H9 (cell line): ENCODE results near the gene DAZAP2. TPM values are rescaled to one million over a fixed set of nuclear protein-coding genes. Genes with fewer than 3 reads are reported as not detected.

Experiments used
- DNase-seq: peaks from one replicate; pipeline ENCODE4 v3.0.0-alpha.2; 2017
- H2AFZ ChIP-seq: one replicate; pipeline ENCODE4 v1.6.1; 2013; ENCODE audit warnings: mild to moderate bottlenecking, low read length, control low read depth, moderate library complexity
- H2AK5ac ChIP-seq: 2 replicates; pipeline ENCODE4 v1.6.1; 2013; ENCODE audit warnings: low read length, control low read depth, mixed read lengths; ENCODE audit not compliant: insufficient read length
- H2BK120ac ChIP-seq: one replicate; pipeline ENCODE4 v1.6.1; 2013; ENCODE audit warnings: low read depth, mild to moderate bottlenecking, low read length, control low read depth, inconsistent platforms; ENCODE audit not compliant: poor library complexity, severe bottlenecking
- H2BK12ac ChIP-seq: 2 replicates; pipeline ENCODE4 v1.6.1; 2013; ENCODE audit warnings: low read length, control low read depth, mixed read lengths, low read depth; ENCODE audit not compliant: insufficient read length
- H2BK15ac ChIP-seq: 2 replicates; pipeline ENCODE4 v1.6.1; 2013; ENCODE audit warnings: low read depth, low read length, control low read depth
- H2BK20ac ChIP-seq: one replicate; pipeline ENCODE4 v1.6.1; 2013; ENCODE audit warnings: low read depth, mild to moderate bottlenecking, low read length, control low read depth, inconsistent platforms; ENCODE audit not compliant: poor library complexity, severe bottlenecking
- H2BK5ac ChIP-seq: 2 replicates; pipeline ENCODE4 v1.6.1; 2013; ENCODE audit warnings: low read length, control low read depth, mixed read lengths; ENCODE audit not compliant: insufficient read length
- H3K14ac ChIP-seq: 2 replicates; pipeline ENCODE4 v1.6.1; 2013; ENCODE audit warnings: low read length, control low read depth; ENCODE audit not compliant: insufficient read depth
- H3K18ac ChIP-seq: 2 replicates; pipeline ENCODE4 v1.6.1; 2013; ENCODE audit warnings: low read depth, mild to moderate bottlenecking, mixed read lengths, low read length, control low read depth; ENCODE audit not compliant: insufficient read length
- H3K23ac ChIP-seq: 2 replicates; pipeline ENCODE4 v1.6.1; 2013; ENCODE audit warnings: low read length, control low read depth, mixed read lengths, low read depth; ENCODE audit not compliant: insufficient read length
- H3K23me2 ChIP-seq: 2 replicates; pipeline ENCODE4 v1.6.1; 2013; ENCODE audit warnings: low read depth, mild to moderate bottlenecking, mixed read lengths, low read length, control low read depth; ENCODE audit not compliant: insufficient read length, poor library complexity, severe bottlenecking
- H3K27ac ChIP-seq: 2 replicates; pipeline ENCODE4 v1.5.1; 2013; ENCODE audit warnings: low read length, control low read depth, mixed read lengths, low read depth; ENCODE audit not compliant: insufficient read length
- H3K27me3 ChIP-seq: 2 replicates; pipeline ENCODE4 v1.6.1; 2013; ENCODE audit warnings: low read length, control low read depth, inconsistent platforms; ENCODE audit not compliant: insufficient read depth
- H3K4ac ChIP-seq: 2 replicates; pipeline ENCODE4 v1.6.1; 2013; ENCODE audit warnings: low read depth, mild to moderate bottlenecking, control low read depth, inconsistent platforms, low read length, moderate library complexity
- H3K4me1 ChIP-seq: 2 replicates; pipeline ENCODE4 v1.6.1; 2013; ENCODE audit warnings: low read length, control low read depth, inconsistent platforms; ENCODE audit not compliant: insufficient read depth
- H3K4me2 ChIP-seq: 2 replicates; pipeline ENCODE4 v1.6.1; 2013; ENCODE audit warnings: low read length, control low read depth, mixed read lengths; ENCODE audit not compliant: insufficient read length, insufficient read depth
- H3K56ac ChIP-seq: 2 replicates; pipeline ENCODE4 v1.6.1; 2013; ENCODE audit warnings: low read depth, mild to moderate bottlenecking, mixed read lengths, low read length, control low read depth; ENCODE audit not compliant: insufficient read length
- H3K79me1 ChIP-seq: 2 replicates; pipeline ENCODE4 v1.6.1; 2013; ENCODE audit warnings: low read depth, mild to moderate bottlenecking, moderate library complexity, low read length, control low read depth, inconsistent platforms; ENCODE audit not compliant: insufficient read depth, poor library complexity, severe bottlenecking
- H3K79me2 ChIP-seq: 2 replicates; pipeline ENCODE4 v1.6.1; 2013; ENCODE audit warnings: low read length, control low read depth, inconsistent platforms; ENCODE audit not compliant: insufficient read depth
- H3K9ac ChIP-seq: 2 replicates; pipeline ENCODE4 v1.6.1; 2013; ENCODE audit warnings: low read length, control low read depth, mixed read lengths; ENCODE audit not compliant: insufficient read length; ENCODE audit errors: extremely low read depth
- H3K9me3 ChIP-seq: one replicate; pipeline ENCODE4 v1.6.1; 2013; ENCODE audit warnings: low read depth, low read length, inconsistent platforms; ENCODE audit not compliant: control insufficient read depth
- H3T11ph ChIP-seq: one replicate; pipeline ENCODE4 v1.6.1; 2013; ENCODE audit warnings: mild to moderate bottlenecking, low read length, control low read depth, inconsistent platforms
- H4K20me1 ChIP-seq: one replicate; pipeline ENCODE4 v1.6.1; 2013; ENCODE audit not compliant: control insufficient read depth, insufficient read length, insufficient read depth
- H4K5ac ChIP-seq: 2 replicates; pipeline ENCODE4 v1.6.1; 2013; ENCODE audit warnings: low read depth, mild to moderate bottlenecking, mixed read lengths, low read length, control low read depth; ENCODE audit not compliant: insufficient read length
- H4K8ac ChIP-seq: replicated peaks from 2 replicates; pipeline ENCODE4 v1.6.1; 2013; ENCODE audit warnings: low read length, control low read depth, mixed read lengths, low read depth; ENCODE audit not compliant: insufficient read length
- H4K91ac ChIP-seq: 2 replicates; pipeline ENCODE4 v1.6.1; 2013; ENCODE audit warnings: low read depth, mild to moderate bottlenecking, moderate library complexity, mixed read lengths, low read length, control low read depth; ENCODE audit not compliant: insufficient read length
- H3K27ac Mint-ChIP-seq, 3 experiments: 2 replicates in 2 of 3; 3 replicates in 1 of 3; pipeline ENCODE4 v1.8.0; 2020 to 2021; ENCODE audit warnings: mixed read lengths in 3 of 3, mild to moderate bottlenecking in 1 of 3, moderate library complexity in 1 of 3
- H3K27me3 Mint-ChIP-seq: 2 replicates; pipeline ENCODE4 v1.8.0; 2021; ENCODE audit warnings: low read depth, mild to moderate bottlenecking, moderate library complexity, mixed read lengths
- H3K36me3 Mint-ChIP-seq, 3 experiments: 2 replicates in 2 of 3; 3 replicates in 1 of 3; pipeline ENCODE4 v1.8.0; 2020 to 2021; ENCODE audit warnings: low read depth in 3 of 3, mixed read lengths in 3 of 3; ENCODE audit not compliant: insufficient read depth in 1 of 3
- H3K4me1 Mint-ChIP-seq, 2 experiments: 2 replicates each; pipeline ENCODE4 v1.8.0; 2020; ENCODE audit warnings: mixed read lengths in 2 of 2
- H3K4me3 Mint-ChIP-seq, 2 experiments: 2 replicates in 1 of 2; 3 replicates in 1 of 2; pipeline ENCODE4 v1.8.0; 2020 to 2021; ENCODE audit warnings: mild to moderate bottlenecking in 2 of 2, mixed read lengths in 2 of 2, moderate library complexity in 1 of 2
- H3K9me3 Mint-ChIP-seq, 2 experiments: 2 replicates in 1 of 2; 3 replicates in 1 of 2; pipeline ENCODE4 v1.8.0; 2020; ENCODE audit warnings: mild to moderate bottlenecking in 2 of 2, mixed read lengths in 2 of 2, moderate library complexity in 1 of 2
- WGBS: extraction: QIAGEN DNeasy Blood & Tissue Kit; methylation state at CpG from one replicate; pipeline ENCODE4 v1.1.7; 2013; ENCODE audit warnings: missing lambda C conversion rate, low lambda C conversion rate, mixed read lengths; ENCODE audit not compliant: insufficient read length; ENCODE audit errors: extremely low coverage; 5-methylcytosine and 5-hydroxymethylcytosine counted together
- long read RNA-seq: library from polyadenylated mRNA; unstranded; transcript quantifications from one replicate; pipeline ENCODE4 v2.0.0, GENCODE V29; 2020
- total RNA-seq: library from RNA; stranded (reverse); gene quantifications from 2 replicates; pipeline ENCODE4 v1.2.1, GENCODE V29; 2021
- TF ChIP-seq, protein P1 (sequence below): fragments of 200-600 bp; sonication (generic); conservative IDR thresholded peaks from 3 replicates; pipeline ENCODE4 v1.8.0; 2021; ENCODE audit warnings: antibody characterized with exemption, mild to moderate bottlenecking

DAZAP2 gene, protein sequence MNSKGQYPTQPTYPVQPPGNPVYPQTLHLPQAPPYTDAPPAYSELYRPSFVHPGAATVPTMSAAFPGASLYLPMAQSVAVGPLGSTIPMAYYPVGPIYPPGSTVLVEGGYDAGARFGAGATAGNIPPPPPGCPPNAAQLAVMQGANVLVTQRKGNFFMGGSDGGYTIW
- 23.6 and 25.8 TPM in 2 replicates for total RNA-seq
- long read RNA-seq, transcript DAZAP2-206 (2 exons, 598 nt), result minor isoform, 8 of 95 reads
- long read RNA-seq, transcript DAZAP2-201 (4 exons, 2,598 nt), result major isoform, 67 of 95 reads
- long read RNA-seq, partial matches to known transcripts, result 6 of 95 reads
- long read RNA-seq, other reads (novel, unspliced or antisense), result 11 of 95 reads

DNA sequence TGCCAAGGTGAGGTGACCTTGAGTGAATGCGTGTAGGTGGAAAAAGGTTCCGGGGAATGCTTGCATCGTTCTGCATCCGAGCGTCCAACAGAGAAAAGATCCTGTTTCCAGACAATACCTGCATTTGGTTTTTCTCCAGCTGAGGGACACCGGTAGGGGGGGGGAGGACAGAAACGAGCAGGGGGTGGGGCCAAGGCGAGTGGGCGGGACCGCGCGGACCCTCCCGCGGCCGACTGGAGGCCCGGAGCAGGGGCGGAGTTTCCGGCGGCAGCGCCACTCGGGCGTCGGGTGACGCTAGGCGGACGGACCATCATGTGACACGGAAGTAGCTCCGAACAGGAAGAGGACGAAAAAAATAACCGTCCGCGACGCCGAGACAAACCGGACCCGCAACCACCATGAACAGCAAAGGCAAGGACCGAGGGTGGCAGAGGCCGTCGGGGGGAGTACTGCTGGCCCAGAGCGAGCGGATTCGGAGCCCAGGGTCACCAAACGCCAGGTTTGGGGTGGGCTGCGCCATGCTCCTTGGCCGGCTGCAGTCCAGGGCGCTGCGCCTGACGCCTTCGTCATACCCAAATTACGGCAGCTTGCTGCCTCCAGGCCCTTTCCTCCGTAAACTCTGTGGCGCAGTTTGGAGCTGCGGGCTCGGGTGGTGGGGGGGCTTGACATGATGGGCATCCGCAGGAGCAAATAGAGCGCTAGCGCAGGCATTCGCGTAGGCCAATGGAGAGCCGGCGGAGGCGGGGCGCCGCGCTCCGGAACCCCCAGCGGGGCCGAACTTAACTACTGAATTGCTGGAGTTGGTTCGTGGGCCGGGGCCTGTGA, at the start of gene DAZAP2:
Gene DAZAP2, plus strand, starts transcription at position 317 of the 825 bp plus-strand sequence. Its CDS starts 82 bp downstream, at position 399.
- H3K27ac Mint-ChIP-seq, result peak within 1 kb of the TSS; percentile 99 to 100 (median 100)
- peak within 1 kb of the TSS; percentile 99 for H2BK120ac ChIP-seq
- no CpG with 5 or more reads among the region's 70 CpGs for WGBS

More for the DNA sequence above, at the start of gene DAZAP2:
- Histone ChIP-seq H4K8ac (peak within 1 kb of the TSS; percentile 5), H3K9ac (peak within 1 kb of the TSS; percentile 87), H3K23me2 (peaks cover 4% of the 10 kb centered on the region), H3K79me2 (peaks cover 2% of the 10 kb centered on the region; the same call in 1 of the 2 replicates), H3K4me1 (peaks cover 2% of the 10 kb centered on the region; the same call in 1 of the 2 replicates), H3T11ph (no peak within 1 kb of the TSS), H3K79me1 (no peaks in the 10 kb centered on the region), H4K5ac (peak within 1 kb of the TSS; percentile 14), H3K9me3 (no peaks in the 10 kb centered on the region), H2AFZ (peak within 1 kb of the TSS; percentile 6), H3K27ac (peak within 1 kb of the TSS; percentile 72), H2BK20ac (no peak within 1 kb of the TSS), H3K4ac (peak within 1 kb of the TSS; percentile 59; the same call in 1 of the 2 replicates), H2AK5ac (no peak within 1 kb of the TSS), H4K20me1 (no peaks in the 10 kb centered on the region), H2BK15ac (no peak within 1 kb of the TSS), H4K91ac (no peak within 1 kb of the TSS), H2BK12ac (no peak within 1 kb of the TSS), H3K18ac (peak within 1 kb of the TSS; percentile 86), H3K4me2 (peak within 1 kb of the TSS; percentile 78), H3K23ac (no peak within 1 kb of the TSS), H3K56ac (no peak within 1 kb of the TSS), H3K27me3 (no peaks in the 10 kb centered on the region), H2BK5ac (peak within 1 kb of the TSS; percentile 42), H3K14ac (peak within 1 kb of the TSS; percentile 96)
- DNase-seq, result peak; percentile 99
- Mint-ChIP-seq H3K27me3 (no peaks in the 10 kb centered on the region), H3K4me1 (peaks cover 11 to 14% of the 10 kb centered on the region in 2 experiments), H3K9me3 (no peaks in the 10 kb centered on the region), H3K36me3 (peaks cover 26 to 36% (median 28%) of the 10 kb centered on the region in 3 experiments), H3K4me3 (peak within 1 kb of the TSS; percentile 94 to 98)
- TF ChIP-seq, protein P1, sequence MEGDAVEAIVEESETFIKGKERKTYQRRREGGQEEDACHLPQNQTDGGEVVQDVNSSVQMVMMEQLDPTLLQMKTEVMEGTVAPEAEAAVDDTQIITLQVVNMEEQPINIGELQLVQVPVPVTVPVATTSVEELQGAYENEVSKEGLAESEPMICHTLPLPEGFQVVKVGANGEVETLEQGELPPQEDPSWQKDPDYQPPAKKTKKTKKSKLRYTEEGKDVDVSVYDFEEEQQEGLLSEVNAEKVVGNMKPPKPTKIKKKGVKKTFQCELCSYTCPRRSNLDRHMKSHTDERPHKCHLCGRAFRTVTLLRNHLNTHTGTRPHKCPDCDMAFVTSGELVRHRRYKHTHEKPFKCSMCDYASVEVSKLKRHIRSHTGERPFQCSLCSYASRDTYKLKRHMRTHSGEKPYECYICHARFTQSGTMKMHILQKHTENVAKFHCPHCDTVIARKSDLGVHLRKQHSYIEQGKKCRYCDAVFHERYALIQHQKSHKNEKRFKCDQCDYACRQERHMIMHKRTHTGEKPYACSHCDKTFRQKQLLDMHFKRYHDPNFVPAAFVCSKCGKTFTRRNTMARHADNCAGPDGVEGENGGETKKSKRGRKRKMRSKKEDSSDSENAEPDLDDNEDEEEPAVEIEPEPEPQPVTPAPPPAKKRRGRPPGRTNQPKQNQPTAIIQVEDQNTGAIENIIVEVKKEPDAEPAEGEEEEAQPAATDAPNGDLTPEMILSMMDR, result no peak; the same call in 2 of the 3 replicates
